Measurements from ENCODE around the gene SORCS2.

SORCS2 gene

DNA sequence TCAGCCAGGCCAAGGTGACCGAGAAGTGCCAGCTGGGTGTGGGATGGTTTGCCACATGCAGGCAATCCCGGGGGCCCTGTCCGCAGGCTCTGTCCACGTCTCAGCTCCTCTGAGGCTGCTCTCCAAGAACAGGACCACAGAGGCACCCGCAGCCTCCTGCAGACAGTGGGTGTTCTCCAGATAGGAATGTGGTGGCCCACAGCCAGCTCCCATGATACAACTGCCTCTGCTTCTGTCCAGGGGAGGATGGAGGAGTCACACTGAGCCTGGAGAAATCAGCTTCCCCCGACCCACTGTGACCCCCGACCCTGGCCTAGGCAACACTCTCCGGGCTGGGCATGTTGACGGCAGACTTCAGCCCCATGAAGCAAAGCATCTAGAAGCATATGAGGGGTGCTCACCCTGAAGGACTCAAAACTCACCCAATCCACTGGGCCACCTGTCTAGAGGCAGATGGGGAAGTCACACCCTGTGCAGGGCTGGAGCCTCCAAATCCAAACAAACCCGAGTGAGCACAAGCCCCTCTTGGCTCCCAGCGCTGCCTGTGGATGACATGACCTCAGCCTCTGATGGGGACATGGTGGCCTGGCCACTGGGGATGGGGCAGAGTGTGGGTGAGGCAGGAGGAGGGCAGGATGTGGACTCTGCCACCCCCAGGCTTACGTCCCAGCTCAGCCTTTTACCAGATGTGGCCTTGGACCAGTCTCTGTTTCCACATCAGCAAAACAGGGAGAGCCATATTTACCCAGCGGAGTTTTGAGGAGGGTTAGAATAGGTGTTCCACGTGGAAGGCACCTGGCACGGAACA lies 140.1 kb downstream of the SORCS2 start:
- Histone ChIP-seq H3K27me3 (ENCODE audit: control insufficient read depth, insufficient read depth, low read length) (no peaks in the 10 kb centered on the region; the same call in 1 of the 2 replicates), H3K36me3 (ENCODE audit: control insufficient read depth, insufficient read depth, low read length) (no peaks in the 10 kb centered on the region), H3K9ac (ENCODE audit: low read length) (no peak overlapping the region), H3K9me3 (ENCODE audit: control insufficient read depth, insufficient read depth, low read depth, low read length) (no peaks in the 10 kb centered on the region), H3K4me1 (ENCODE audit: control insufficient read depth, insufficient read depth, low read length) (peaks cover 4% of the 10 kb centered on the region), H3K4me3 (ENCODE audit: low read depth, low read length) (no peak overlapping the region), H3K27ac (ENCODE audit: low read depth, low read length) (no peak overlapping the region)

GRCh38 chr4:7333024-7333780 lies 140.9 kb downstream of the SORCS2 start:
- Histone ChIP-seq H3K9me3 (ENCODE audit: control insufficient read depth, insufficient read depth, low read depth, low read length) (no peaks in the 10 kb centered on the region; the same call in 1 of the 2 replicates), H3K27me3 (ENCODE audit: control insufficient read depth, insufficient read depth, low read length) (no peaks in the 10 kb centered on the region; the same call in 1 of the 2 replicates), H3K36me3 (ENCODE audit: control insufficient read depth, insufficient read depth, low read length) (no peaks in the 10 kb centered on the region), H3K4me3 (ENCODE audit: low read depth, low read length) (no peak overlapping the region), H3K4me1 (ENCODE audit: control insufficient read depth, insufficient read depth, low read length) (peaks cover 4% of the 10 kb centered on the region), H3K27ac (ENCODE audit: low read depth, low read length) (no peak overlapping the region), H3K9ac (ENCODE audit: low read length) (no peak overlapping the region)

GRCh38 chr4:7333801-7334421 lies 141.6 kb downstream of the SORCS2 start:
- H3K27me3 ChIP-seq (ENCODE audit: control insufficient read depth, insufficient read depth, low read length): no peaks in the 10 kb centered on the region; the same call in 1 of the 2 replicates
- H3K4me3 ChIP-seq (ENCODE audit: low read depth, low read length): no peak overlapping the region
- no peak overlapping the region for H3K27ac ChIP-seq (ENCODE audit: low read depth, low read length)
- no peaks in the 10 kb centered on the region for H3K36me3 ChIP-seq (ENCODE audit: control insufficient read depth, insufficient read depth, low read length)
- no peak overlapping the region for H3K9ac ChIP-seq (ENCODE audit: low read length)
- H3K4me1 ChIP-seq (ENCODE audit: control insufficient read depth, insufficient read depth, low read length): peaks cover 4% of the 10 kb centered on the region
- H3K9me3 ChIP-seq (ENCODE audit: control insufficient read depth, insufficient read depth, low read depth, low read length): no peaks in the 10 kb centered on the region; the same call in 1 of the 2 replicates

GRCh38 chr4:7334521-7335275 lies 142.4 kb downstream of the SORCS2 start:
- H3K4me3 ChIP-seq (ENCODE audit: low read depth, low read length): no peak overlapping the region
- no peak overlapping the region for H3K9ac ChIP-seq (ENCODE audit: low read length)
- no peaks in the 10 kb centered on the region for H3K36me3 ChIP-seq (ENCODE audit: control insufficient read depth, insufficient read depth, low read length)
- H3K27me3 ChIP-seq (ENCODE audit: control insufficient read depth, insufficient read depth, low read length): no peaks in the 10 kb centered on the region; the same call in 1 of the 2 replicates
- peaks cover 5% of the 10 kb centered on the region; the same call in 1 of the 2 replicates for H3K9me3 ChIP-seq (ENCODE audit: control insufficient read depth, insufficient read depth, low read depth, low read length)
- H3K4me1 ChIP-seq (ENCODE audit: control insufficient read depth, insufficient read depth, low read length): peaks cover 4% of the 10 kb centered on the region
- no peak overlapping the region for H3K27ac ChIP-seq (ENCODE audit: low read depth, low read length)

- Histone ChIP-seq H3K27me3 (ENCODE audit: control insufficient read depth, insufficient read depth, low read length) (no peaks in the 10 kb centered on the region; the same call in 1 of the 2 replicates), H3K9me3 (ENCODE audit: control insufficient read depth, insufficient read depth, low read depth, low read length) (peaks cover 5% of the 10 kb centered on the region; the same call in 1 of the 2 replicates), H3K4me1 (ENCODE audit: control insufficient read depth, insufficient read depth, low read length) (peaks cover 4% of the 10 kb centered on the region), H3K9ac (ENCODE audit: low read length) (no peak overlapping the region), H3K36me3 (ENCODE audit: control insufficient read depth, insufficient read depth, low read length) (no peaks in the 10 kb centered on the region), H3K27ac (ENCODE audit: low read depth, low read length) (no peak overlapping the region), H3K4me3 (ENCODE audit: low read depth, low read length) (no peak overlapping the region)
These were observed 143.2 kb downstream of the SORCS2 start for GRCh38 chr4:7335344-7336066.

DNA sequence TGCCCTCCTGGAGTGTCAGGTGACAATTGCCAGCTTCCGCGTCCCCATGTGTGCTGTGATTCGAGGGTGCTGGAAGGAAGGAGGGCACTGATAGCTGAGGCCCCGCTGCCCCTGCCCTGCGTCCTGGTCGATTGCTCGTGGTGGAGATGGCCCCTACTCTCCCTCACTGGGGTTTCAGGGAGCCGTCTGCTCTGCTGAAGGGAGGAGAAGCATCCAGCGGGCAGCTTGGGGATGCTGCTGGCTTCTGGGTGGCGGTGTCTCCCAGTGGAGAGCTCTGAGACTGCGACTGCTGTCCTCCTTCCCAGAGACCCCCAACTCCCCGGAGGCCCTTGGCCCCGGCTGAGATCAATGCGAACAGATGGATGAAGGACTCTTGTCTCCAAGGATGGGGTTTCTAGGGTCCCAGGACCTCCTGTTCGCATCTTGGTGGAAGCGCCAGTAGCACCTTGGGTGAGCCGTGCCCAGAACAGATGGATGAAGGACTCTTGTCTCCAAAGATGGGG lies 143.8 kb downstream of the SORCS2 start:
- Histone ChIP-seq H3K4me3 (ENCODE audit: low read depth, low read length) (no peak overlapping the region), H3K27ac (ENCODE audit: low read depth, low read length) (no peak overlapping the region), H3K9ac (ENCODE audit: low read length) (no peak overlapping the region), H3K4me1 (ENCODE audit: control insufficient read depth, insufficient read depth, low read length) (peaks cover 4% of the 10 kb centered on the region), H3K27me3 (ENCODE audit: control insufficient read depth, insufficient read depth, low read length) (no peaks in the 10 kb centered on the region; the same call in 1 of the 2 replicates), H3K9me3 (ENCODE audit: control insufficient read depth, insufficient read depth, low read depth, low read length) (peaks cover 5% of the 10 kb centered on the region; the same call in 1 of the 2 replicates), H3K36me3 (ENCODE audit: control insufficient read depth, insufficient read depth, low read length) (no peaks in the 10 kb centered on the region)

GRCh38 chr4:7336732-7337131 lies 144.4 kb downstream of the SORCS2 start:
- H3K27me3 ChIP-seq (ENCODE audit: control insufficient read depth, insufficient read depth, low read length): no peaks in the 10 kb centered on the region; the same call in 1 of the 2 replicates

DNA sequence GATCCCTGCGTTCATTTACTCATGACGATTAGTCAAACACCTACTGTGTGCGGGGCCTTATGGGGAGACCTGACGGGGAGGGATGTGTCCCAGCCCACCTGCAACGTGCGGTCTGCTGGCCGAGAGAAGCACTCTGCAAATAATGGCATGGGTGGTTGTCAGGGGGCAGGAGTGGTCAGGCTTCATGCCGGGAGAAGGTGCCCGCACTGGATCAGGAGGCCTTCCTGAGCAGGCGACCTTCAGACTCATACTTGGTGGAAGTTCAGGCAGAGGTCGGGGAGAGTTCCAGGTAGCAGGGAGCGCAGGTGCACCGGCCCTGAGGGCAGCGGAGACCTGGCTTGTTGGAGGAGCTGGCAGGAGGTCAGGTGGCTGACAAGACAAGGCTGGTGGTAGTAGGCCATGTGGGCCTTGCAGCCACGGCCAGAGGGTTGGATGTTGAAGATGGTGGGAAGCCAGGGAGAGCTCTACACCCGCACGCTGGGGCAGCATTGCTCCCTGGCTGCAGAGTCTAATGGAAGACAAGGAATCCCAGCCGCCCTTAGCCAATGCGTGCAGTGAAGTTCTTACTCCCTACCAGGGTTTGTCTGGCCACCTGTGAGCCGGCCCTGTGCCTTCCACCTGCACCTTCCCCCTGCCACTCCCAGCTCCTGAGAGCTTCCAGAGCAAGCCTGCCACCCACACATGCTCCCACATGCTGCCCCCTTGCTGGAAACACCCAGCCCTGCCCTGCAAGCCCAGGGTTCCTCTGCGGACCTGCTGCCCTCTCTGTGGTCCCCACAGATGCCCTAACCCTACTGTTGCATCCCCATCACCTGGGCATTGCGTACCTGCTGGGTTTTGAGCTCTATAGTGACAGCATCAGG lies 145.1 kb downstream of the SORCS2 start:
- Histone ChIP-seq H3K27ac (ENCODE audit: low read depth, low read length) (no peak overlapping the region), H3K9ac (ENCODE audit: low read length) (no peak overlapping the region), H3K4me3 (ENCODE audit: low read depth, low read length) (no peak overlapping the region), H3K27me3 (ENCODE audit: control insufficient read depth, insufficient read depth, low read length) (no peaks in the 10 kb centered on the region; the same call in 1 of the 2 replicates), H3K36me3 (ENCODE audit: control insufficient read depth, insufficient read depth, low read length) (no peaks in the 10 kb centered on the region), H3K4me1 (ENCODE audit: control insufficient read depth, insufficient read depth, low read length) (peaks cover 4% of the 10 kb centered on the region), H3K9me3 (ENCODE audit: control insufficient read depth, insufficient read depth, low read depth, low read length) (peaks cover 5% of the 10 kb centered on the region; the same call in 1 of the 2 replicates)

More at GRCh38 chr4:7336732-7337131, 144.4 kb downstream of the SORCS2 start:
- H3K36me3 ChIP-seq (ENCODE audit: control insufficient read depth, insufficient read depth, low read length): no peaks in the 10 kb centered on the region
- peaks cover 5% of the 10 kb centered on the region; the same call in 1 of the 2 replicates for H3K9me3 ChIP-seq (ENCODE audit: control insufficient read depth, insufficient read depth, low read depth, low read length)
- H3K4me3 ChIP-seq (ENCODE audit: low read depth, low read length): no peak overlapping the region
- H3K9ac ChIP-seq (ENCODE audit: low read length): no peak overlapping the region
- H3K4me1 ChIP-seq (ENCODE audit: control insufficient read depth, insufficient read depth, low read length): peaks cover 4% of the 10 kb centered on the region
- no peak overlapping the region for H3K27ac ChIP-seq (ENCODE audit: low read depth, low read length)

DNA sequence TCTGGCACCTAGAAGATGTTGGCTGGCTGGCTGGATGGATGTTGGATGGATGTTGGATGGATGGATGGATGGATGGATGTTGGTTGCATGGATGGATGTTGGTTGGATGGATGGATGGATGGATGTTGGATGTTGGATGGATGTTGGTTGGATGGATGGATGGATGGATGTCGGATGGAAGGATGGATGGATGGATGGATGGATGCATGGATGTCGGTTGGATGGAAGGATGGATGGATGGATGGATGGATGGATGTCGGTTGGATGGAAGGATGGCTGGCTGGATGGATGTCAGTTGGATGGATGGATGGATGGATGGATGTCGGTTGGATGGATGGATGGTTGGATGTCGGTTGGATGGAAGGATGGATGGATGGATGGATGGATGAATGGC lies 145.7 kb downstream of the SORCS2 start:
- H3K9me3 ChIP-seq (ENCODE audit: control insufficient read depth, insufficient read depth, low read depth, low read length): peaks cover 5% of the 10 kb centered on the region; the same call in 1 of the 2 replicates
- H3K36me3 ChIP-seq (ENCODE audit: control insufficient read depth, insufficient read depth, low read length): no peaks in the 10 kb centered on the region
- H3K27me3 ChIP-seq (ENCODE audit: control insufficient read depth, insufficient read depth, low read length): no peaks in the 10 kb centered on the region; the same call in 1 of the 2 replicates
- no peak overlapping the region for H3K27ac ChIP-seq (ENCODE audit: low read depth, low read length)
- no peak overlapping the region for H3K9ac ChIP-seq (ENCODE audit: low read length)
- H3K4me3 ChIP-seq (ENCODE audit: low read depth, low read length): no peak overlapping the region
- H3K4me1 ChIP-seq (ENCODE audit: control insufficient read depth, insufficient read depth, low read length): peaks cover 4% of the 10 kb centered on the region
